HAP-1 (cell line): ENCODE data around the gene FAM43B.

ENCODE experiments used
- DNase-seq, 2 experiments: peaks; one replicate each; pipeline ENCODE4 v3.0.0-alpha.2; 2016 to 2020; ENCODE audit warnings: low spot score in 2 of 2
- H3K27me3 ChIP-seq: fragments of 250-450 bp; sonication (Bioruptor Pico); 2 replicates; pipeline ENCODE4 v1.5.1; 2020; ENCODE audit warnings: low read depth, mild to moderate bottlenecking, moderate library complexity
- H3K36me3 ChIP-seq: fragments of 250-450 bp; sonication (Bioruptor Pico); replicated peaks from 2 replicates; pipeline ENCODE4 v1.5.1; 2020; ENCODE audit warnings: mild to moderate bottlenecking
- H3K4me1 ChIP-seq: fragments of 250-450 bp; sonication (Bioruptor Pico); 2 replicates; pipeline ENCODE4 v1.5.1; 2020; ENCODE audit warnings: mild to moderate bottlenecking
- H3K4me3 ChIP-seq: fragments of 250-450 bp; sonication (Bioruptor Pico); 2 replicates; pipeline ENCODE4 v1.5.1; 2020; ENCODE audit warnings: mild to moderate bottlenecking, moderate library complexity
- H3K9me3 ChIP-seq: fragments of 250-450 bp; sonication (Bioruptor Pico); 2 replicates; pipeline ENCODE4 v1.5.1; 2020; ENCODE audit warnings: mild to moderate bottlenecking, moderate library complexity
- in situ Hi-C: fragments of 300-500 bp; cut with MboI; formaldehyde crosslinking; loops from 3 replicates; pipeline ENCODE4 v1.14.3; 2020; ENCODE audit warnings: low sequenced_read_pairs, inconsistent platforms, mixed read lengths

FAM43B gene

DNA sequence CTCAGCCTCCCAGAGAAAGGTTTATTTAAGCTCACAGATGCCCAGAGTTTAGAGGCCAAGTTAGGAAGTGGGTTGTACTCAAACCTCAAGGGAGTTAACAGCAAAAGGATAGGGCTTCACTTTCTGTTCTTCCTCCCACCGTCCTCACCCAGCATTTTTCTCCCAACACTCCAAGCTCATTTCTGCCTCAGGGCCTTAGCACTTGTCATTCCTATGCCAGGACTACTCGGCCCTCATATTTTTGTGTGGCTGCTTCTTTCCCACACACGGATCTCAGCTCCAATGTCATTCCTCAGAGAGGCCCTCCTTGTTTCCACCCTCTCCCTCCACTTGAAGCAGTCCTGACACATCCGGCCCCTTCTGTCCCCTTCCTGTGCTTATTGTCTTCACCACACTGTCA, 12.9 kb downstream of the FAM43B start:
- Histone ChIP-seq H3K27me3 (peaks cover 3% of the 10 kb centered on the region; the same call in 1 of the 2 replicates), H3K4me3 (no peak overlapping the region), H3K36me3 (no peaks in the 10 kb centered on the region), H3K4me1 (no peaks in the 10 kb centered on the region), H3K9me3 (no peaks in the 10 kb centered on the region)
- in situ Hi-C loops, result no loop called here
- DNase-seq, result no peak

DNA sequence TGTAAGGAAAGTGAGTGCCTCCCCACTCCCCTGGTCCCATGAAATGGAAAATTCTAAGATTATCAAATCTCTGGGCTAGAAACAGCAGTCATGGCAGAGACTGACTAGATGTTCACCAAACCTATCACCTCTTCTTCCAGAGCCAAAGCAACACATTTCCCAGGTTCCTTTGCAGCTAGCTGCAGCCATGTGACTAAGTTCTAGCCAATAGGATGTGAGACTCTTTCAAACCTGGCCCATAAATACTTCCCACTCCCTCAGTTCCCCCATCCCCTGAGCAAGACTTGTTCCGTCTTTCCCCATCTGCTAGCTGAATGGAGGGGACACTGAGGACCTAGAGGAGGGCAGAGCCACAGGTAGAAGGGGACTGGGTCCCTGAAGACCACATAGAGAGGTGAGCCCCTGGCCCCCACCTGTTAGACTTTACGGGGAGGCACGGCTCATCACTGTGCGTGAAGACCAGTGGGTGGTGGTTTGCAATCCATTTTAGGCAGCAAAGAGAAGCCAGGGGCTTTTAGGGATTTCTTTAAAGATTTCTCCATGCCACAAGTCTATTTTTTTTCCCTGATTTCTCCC, 17.2 kb downstream of the FAM43B start:
- in situ Hi-C loops, result no loop called here

DNA sequence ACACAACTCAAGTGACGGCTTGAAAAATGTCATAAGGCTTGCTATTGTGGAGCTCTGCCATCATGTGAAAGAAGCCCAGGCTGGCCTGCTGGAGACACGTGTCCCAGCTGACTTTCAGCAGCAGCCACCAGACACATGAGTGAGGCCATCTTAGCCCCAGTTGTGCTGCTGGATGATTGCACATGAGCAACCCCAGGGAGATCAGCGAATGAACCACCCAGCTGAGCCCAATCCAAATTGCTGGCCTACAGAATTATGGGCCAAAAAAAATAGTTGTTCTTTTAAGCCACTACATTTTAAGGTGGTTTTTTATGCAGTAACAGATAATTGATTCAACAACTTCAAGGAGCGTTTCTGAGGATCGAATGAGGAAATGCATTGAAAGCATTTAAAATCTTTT, 19.1 kb downstream of the FAM43B start:
- no peak for DNase-seq
- no peak overlapping the region for H3K4me3 ChIP-seq
- H3K9me3 ChIP-seq, result no peaks in the 10 kb centered on the region
- no peaks in the 10 kb centered on the region for H3K4me1 ChIP-seq
- in situ Hi-C loops, result no loop called here
- no peaks in the 10 kb centered on the region for H3K36me3 ChIP-seq
- 0 out of 2 replicates have a peak, but pooled peaks cover 7% of the 10 kb centered on the region for H3K27me3 ChIP-seq

More for the DNA sequence above, 17.2 kb downstream of the FAM43B start:
- no peaks in the 10 kb centered on the region for H3K4me1 ChIP-seq
- DNase-seq, result no peak
- no peak overlapping the region for H3K4me3 ChIP-seq
- H3K36me3 ChIP-seq, result no peaks in the 10 kb centered on the region
- H3K27me3 ChIP-seq, result 0 out of 2 replicates have a peak, but pooled peaks cover 7% of the 10 kb centered on the region
- no peaks in the 10 kb centered on the region for H3K9me3 ChIP-seq

DNA sequence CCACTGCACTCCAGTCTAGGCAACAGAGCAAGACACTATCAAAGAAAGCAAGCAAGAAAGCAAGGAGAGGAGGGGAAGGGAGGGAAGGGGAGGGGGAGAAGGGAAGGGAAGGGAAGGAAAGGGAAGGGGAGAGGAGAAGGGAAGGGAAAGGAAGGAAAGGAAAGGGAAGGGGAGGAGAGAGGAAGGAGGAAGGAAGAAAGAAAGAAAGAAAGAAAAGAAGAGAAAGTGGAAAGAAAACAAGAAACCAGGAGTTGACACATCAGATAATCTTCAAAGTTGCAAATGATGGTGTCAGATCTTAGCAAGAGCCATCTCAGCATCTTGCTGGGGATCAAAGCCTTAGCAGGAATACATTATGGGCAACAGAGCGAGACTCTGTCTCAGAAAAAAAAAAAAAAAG, 21.6 kb downstream of the FAM43B start:
- H3K4me3 ChIP-seq, result no peak overlapping the region
- in situ Hi-C loops, result no loop called here
- no peaks in the 10 kb centered on the region for H3K9me3 ChIP-seq

DNA sequence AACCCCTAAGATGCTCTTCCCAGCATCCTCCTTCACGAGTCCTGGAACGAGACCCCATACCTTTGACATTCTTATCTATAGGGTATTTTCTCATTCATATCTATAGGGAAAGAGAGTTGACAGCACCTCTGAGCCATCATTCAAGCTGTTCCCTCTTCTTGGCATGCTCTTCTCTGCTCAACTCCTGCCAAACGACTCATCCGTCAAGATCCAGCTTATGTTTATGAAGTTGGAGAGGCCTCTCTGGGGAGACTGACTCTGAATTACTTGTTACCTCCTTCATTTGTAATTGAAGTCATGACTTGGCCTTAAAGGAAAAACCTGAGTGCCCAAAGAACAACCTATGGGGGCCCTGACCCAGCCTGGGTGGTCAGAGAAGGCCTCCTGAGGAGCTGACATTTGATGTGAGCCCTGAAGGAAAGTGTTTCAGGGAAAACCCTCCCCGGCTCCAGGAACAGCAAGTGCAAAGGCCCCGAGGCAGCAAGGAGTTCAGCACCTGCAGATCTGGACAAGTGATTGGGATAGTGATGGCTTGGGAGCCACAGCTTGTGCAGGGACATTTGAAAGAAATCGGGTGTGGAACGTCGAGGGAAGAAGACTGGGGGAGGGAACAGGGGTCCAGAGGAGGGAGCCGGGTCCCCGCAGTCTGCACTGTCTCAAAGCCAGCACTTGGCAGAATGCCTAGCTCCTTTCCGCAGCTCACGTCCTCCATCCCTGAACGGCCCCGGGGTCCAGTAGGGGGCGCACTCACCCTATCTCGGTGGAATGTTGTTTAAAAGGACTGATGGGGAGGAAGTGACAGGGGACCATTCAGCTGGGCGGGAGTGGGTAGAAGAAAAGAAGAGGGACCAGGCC, 22.5 kb downstream of the FAM43B start:
- Histone ChIP-seq H3K36me3 (no peaks in the 10 kb centered on the region), H3K9me3 (no peaks in the 10 kb centered on the region), H3K4me3 (no peak overlapping the region), H3K27me3 (0 out of 2 replicates have a peak, but pooled peaks cover 7% of the 10 kb centered on the region), H3K4me1 (no peaks in the 10 kb centered on the region)
- in situ Hi-C loops, result no loop called here
- peak; percentile 80 to 96 for DNase-seq

More for the DNA sequence above, 21.6 kb downstream of the FAM43B start:
- DNase-seq, result no peak
- H3K36me3 ChIP-seq, result no peaks in the 10 kb centered on the region
- no peaks in the 10 kb centered on the region for H3K4me1 ChIP-seq
- 0 out of 2 replicates have a peak, but pooled peaks cover 7% of the 10 kb centered on the region for H3K27me3 ChIP-seq

DNA sequence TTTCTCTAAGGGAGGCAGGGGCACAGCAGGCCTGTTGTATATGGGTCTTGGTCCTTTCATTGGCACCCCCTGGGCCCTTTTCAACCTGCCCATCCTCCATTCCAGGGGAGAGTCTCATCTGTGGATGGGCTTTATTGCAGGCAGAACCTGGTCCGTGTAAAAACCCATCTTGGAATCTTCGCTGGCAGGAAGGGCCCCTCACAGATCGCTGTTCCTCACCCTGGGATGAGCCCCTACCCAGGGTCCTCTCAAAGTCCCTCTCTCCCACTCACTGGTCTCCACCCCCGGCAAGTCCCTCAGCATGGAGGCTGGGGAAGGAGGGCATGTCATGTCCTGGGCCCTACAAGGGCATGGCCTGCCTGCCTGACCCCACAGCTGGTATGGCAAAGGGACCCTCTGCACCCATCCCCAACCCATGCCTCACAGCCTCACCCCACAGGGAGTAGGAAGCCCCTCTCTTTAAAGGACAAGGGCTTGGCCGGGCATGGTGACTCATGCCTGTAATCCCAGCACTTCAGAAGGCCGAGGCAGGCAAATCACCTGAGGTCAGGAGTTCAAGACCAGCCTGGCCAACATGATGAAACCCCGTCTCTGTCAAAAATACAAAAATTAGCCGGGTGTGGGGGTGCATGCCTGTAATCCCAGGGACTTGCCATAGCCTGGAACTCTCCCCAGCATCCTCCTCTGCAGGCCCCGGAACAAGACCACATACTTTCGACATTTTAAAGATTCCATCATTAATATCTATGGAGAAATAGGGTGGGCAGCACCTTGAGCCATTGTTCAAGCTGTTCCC, 23.4 kb downstream of the FAM43B start:
- no peaks in the 10 kb centered on the region for H3K36me3 ChIP-seq
- in situ Hi-C loops, result no loop called here

DNA sequence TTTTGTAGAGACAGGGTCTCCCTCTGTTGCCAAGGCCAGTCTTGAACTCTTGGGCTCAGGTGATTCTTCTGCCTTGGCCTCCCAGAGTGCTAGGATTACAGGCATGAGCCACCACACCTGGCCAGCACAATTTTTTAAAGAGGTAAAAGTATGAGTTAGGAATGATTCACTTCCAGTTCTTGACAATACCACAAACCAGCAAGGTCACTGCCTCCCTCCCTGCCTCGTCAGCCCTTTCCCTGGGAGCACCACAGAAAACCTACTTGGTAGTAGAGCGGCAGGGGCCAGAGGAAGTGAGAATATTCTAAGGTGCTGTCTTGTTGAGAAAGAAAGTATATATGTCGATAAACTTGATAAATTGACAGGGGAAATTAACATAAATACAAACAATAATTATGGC, 25.7 kb downstream of the FAM43B start:
- DNase-seq, result no peak
- no peaks in the 10 kb centered on the region for H3K9me3 ChIP-seq
- no peak overlapping the region for H3K4me3 ChIP-seq
- H3K27me3 ChIP-seq, result 0 out of 2 replicates have a peak, but pooled peaks cover 6% of the 10 kb centered on the region
- in situ Hi-C loops, result no loop called here
- no peaks in the 10 kb centered on the region for H3K36me3 ChIP-seq
- no peaks in the 10 kb centered on the region for H3K4me1 ChIP-seq

More for the DNA sequence above, 23.4 kb downstream of the FAM43B start:
- H3K9me3 ChIP-seq, result no peaks in the 10 kb centered on the region
- H3K4me3 ChIP-seq, result no peak overlapping the region
- H3K4me1 ChIP-seq, result no peaks in the 10 kb centered on the region
- DNase-seq, result no peak
- H3K27me3 ChIP-seq, result 0 out of 2 replicates have a peak, but pooled peaks cover 7% of the 10 kb centered on the region

DNA sequence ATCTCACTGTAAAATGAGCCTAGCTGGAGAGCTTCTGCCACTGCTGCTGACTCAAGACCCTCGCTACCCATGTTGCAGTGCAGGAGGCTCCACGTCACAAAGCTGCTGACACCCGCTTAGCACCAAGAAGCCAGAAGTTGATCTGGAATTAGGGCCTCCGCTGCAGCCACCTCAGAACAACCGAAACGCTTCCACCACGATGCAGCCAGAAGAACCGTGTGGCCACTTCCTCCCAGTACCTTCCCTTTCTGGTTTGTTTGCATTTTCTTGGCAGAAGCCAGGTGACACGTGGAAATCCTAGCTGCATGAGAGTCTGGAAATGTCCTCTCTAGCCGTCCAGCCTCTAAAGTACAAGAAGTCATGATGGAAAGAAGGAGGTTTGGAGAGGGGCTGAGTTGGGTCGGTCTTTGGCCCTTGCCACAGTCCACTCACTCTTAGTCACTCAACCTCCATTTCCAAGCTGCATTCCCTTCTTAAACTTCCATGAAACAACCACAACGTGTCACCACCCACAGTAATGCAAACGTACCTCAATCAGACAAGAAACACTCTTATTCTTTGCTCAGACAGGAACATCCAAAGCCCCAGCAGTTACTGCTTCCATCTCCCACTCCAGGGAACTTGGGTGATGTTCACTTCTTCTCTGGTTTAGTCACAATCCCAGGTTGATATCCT, 26.5 kb downstream of the FAM43B start:
- in situ Hi-C loops, result no loop called here
- DNase-seq, result no peak
- H3K36me3 ChIP-seq, result no peaks in the 10 kb centered on the region
- no peak overlapping the region for H3K4me3 ChIP-seq
- H3K4me1 ChIP-seq, result no peaks in the 10 kb centered on the region
- H3K9me3 ChIP-seq, result no peaks in the 10 kb centered on the region
- 0 out of 2 replicates have a peak, but pooled peaks cover 6% of the 10 kb centered on the region for H3K27me3 ChIP-seq

DNA sequence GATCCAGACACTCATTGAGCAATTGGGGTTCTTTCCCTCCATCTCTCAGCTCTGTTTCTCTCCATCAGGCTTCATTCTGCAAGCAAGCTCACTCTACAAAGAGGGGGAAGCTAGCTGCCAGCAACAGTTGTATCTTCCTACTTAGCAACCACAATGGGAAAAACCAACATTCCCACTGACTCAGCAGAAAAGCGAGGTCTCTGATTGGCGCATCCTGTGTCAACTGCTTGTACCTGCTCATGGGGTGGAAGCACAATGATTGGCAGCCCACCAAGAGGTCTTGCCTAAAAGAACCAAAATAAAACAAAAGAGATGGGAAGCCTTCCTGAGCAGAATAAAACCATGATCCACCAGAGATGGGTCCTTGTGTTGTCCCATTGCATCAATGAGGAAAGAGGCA, 32.5 kb downstream of the FAM43B start:
- DNase-seq, result no peak
- peaks cover 7% of the 10 kb centered on the region for H3K4me1 ChIP-seq
- H3K36me3 ChIP-seq, result no peaks in the 10 kb centered on the region
- in situ Hi-C loops, result no loop called here
- no peak overlapping the region for H3K4me3 ChIP-seq
- H3K9me3 ChIP-seq, result no peaks in the 10 kb centered on the region
- H3K27me3 ChIP-seq, result 0 out of 2 replicates have a peak, but pooled peaks cover 7% of the 10 kb centered on the region

DNA sequence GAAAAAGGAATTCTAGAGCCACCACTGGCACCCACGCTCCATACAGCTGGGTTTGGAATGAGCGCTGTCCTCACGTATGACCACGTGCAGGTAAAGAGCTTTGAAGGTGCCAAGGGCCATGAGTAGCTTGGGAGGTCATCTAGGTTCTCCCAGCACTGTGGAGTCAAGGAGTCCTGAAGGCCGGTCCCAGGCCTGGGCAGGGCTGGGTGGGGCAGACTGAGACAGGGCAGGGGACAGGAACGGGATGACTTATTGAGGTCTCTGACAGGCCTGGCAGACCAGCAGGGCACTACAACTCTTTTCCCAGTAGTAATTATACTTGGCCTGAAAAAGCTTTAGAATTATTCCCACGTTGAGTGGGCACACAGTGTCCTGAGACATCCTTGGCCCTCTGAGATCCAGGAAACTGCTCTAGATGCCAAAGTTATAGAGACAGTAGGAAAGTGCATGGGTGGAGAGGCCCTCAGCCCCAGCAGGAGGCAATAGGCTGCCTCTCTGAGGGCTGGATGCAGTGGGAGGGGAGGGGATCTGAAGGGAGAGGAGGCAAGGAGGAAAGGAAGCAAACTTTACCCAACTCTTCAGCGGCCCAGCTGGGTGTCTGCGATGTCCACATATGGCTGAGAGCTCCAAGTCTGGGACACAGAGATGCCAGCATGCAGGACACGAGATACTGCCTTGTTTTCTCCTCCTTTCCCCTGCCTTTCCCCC, 34.7 kb downstream of the FAM43B start:
- Histone ChIP-seq H3K4me1 (peaks cover 7% of the 10 kb centered on the region), H3K36me3 (no peaks in the 10 kb centered on the region), H3K9me3 (no peaks in the 10 kb centered on the region), H3K4me3 (no peak overlapping the region), H3K27me3 (0 out of 2 replicates have a peak, but pooled peaks cover 5% of the 10 kb centered on the region)
- in situ Hi-C loops, result no loop called here
- no peak for DNase-seq

DNA sequence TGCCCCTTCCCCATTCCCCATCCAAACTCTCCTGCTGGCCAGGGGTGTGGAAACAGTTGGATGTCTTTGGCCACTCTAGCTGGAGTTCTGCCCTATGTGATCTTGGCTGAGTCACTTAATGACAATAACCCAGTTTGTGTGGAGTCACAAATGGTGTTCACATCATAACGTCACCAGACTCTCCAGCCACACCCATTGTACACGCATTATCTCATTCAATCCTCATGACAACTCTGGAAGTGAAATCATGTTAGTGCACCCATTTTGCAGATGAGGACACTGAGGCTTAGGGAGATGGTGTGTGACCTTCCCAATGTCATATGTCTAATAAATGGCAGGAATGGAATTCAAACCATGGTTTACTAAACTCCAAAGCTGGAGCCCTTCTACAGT, 35.3 kb downstream of the FAM43B start:
- H3K27me3 ChIP-seq, result 0 out of 2 replicates have a peak, but pooled peaks cover 5% of the 10 kb centered on the region
- in situ Hi-C loops, result no loop called here
- H3K4me3 ChIP-seq, result no peak overlapping the region
- no peaks in the 10 kb centered on the region for H3K9me3 ChIP-seq
- DNase-seq, result no peak
- H3K4me1 ChIP-seq, result peaks cover 7% of the 10 kb centered on the region
- H3K36me3 ChIP-seq, result no peaks in the 10 kb centered on the region

DNA sequence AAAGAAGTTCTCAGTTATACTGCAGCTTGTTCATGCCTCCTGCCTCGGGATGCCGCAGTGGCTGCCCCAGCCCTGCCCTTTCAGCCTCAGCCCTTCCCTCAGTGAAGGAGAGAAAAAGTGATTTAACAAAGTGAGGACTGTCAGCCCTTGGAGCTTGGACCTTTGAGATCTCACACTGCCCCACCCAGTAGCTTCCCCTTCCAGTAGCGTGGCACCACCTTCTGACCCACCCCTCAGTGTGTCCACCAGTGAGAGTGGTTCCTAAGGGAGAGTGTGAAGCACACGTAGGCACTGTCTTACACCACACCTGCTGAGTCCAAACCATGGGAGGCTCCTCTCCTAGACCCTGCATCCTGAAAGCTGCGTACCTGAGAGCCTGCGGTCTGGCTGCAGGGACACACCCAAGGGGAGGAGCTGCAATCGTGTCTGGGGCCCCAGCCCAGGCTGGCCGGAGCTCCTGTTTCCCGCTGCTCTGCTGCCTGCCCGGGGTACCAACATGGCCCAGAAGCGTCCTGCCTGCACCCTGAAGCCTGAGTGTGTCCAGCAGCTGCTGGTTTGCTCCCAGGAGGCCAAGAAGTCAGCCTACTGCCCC, 36.4 kb downstream of the FAM43B start, which contains the start of gene CDA:
CDA (plus strand) TSS at position 464 of the 592 bp plus-strand sequence; CDS start at position 497, 33 bp downstream.
- no peaks in the 10 kb centered on the region for H3K36me3 ChIP-seq
- DNase-seq, result peak in 1 of 2 experiments; percentile 51
- H3K9me3 ChIP-seq, result no peaks in the 10 kb centered on the region
- in situ Hi-C loops, result no loop called here
- H3K27me3 ChIP-seq, result 0 out of 2 replicates have a peak, but pooled peaks cover 5% of the 10 kb centered on the region
- H3K4me1 ChIP-seq, result peaks cover 7% of the 10 kb centered on the region
- H3K4me3 ChIP-seq, result peak within 1 kb of the TSS; percentile 22
